ENCODE results near the gene EP400.
A peak's percentile ranks its signal among the peaks of the same experiment; 100 is the strongest.
"Not testable (repeated sequence)": the region's sequence is repeated elsewhere in the genome, so short reads cannot be mapped to it uniquely, and the experiment has no call there.

Gene EP400

DNA sequence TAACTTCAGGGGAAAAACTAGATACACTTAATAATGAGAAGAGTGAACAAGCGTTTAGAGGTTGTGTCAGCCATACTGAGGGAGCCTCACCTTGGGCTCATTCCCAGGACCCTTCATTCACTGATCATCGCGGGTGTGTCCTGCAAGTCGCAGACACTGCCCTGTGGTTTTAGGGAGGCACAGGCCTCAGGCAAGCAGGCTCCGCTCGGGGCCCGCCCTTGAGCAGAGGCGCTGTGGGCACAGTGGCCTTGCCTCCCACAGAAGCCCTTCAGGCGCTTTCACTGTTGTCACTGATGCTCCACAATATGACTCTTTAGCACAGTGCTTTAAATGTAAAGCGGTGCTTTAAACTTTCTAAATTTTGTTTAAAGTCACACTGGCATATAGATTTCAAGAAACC lies 127.0 kb downstream of the EP400 start:
- TF ChIP-seq, protein P1, sequence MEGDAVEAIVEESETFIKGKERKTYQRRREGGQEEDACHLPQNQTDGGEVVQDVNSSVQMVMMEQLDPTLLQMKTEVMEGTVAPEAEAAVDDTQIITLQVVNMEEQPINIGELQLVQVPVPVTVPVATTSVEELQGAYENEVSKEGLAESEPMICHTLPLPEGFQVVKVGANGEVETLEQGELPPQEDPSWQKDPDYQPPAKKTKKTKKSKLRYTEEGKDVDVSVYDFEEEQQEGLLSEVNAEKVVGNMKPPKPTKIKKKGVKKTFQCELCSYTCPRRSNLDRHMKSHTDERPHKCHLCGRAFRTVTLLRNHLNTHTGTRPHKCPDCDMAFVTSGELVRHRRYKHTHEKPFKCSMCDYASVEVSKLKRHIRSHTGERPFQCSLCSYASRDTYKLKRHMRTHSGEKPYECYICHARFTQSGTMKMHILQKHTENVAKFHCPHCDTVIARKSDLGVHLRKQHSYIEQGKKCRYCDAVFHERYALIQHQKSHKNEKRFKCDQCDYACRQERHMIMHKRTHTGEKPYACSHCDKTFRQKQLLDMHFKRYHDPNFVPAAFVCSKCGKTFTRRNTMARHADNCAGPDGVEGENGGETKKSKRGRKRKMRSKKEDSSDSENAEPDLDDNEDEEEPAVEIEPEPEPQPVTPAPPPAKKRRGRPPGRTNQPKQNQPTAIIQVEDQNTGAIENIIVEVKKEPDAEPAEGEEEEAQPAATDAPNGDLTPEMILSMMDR (IDR thresholded peaks at IDR 0.05; ENCODE audit: low read depth, low read length), result no peak

DNA sequence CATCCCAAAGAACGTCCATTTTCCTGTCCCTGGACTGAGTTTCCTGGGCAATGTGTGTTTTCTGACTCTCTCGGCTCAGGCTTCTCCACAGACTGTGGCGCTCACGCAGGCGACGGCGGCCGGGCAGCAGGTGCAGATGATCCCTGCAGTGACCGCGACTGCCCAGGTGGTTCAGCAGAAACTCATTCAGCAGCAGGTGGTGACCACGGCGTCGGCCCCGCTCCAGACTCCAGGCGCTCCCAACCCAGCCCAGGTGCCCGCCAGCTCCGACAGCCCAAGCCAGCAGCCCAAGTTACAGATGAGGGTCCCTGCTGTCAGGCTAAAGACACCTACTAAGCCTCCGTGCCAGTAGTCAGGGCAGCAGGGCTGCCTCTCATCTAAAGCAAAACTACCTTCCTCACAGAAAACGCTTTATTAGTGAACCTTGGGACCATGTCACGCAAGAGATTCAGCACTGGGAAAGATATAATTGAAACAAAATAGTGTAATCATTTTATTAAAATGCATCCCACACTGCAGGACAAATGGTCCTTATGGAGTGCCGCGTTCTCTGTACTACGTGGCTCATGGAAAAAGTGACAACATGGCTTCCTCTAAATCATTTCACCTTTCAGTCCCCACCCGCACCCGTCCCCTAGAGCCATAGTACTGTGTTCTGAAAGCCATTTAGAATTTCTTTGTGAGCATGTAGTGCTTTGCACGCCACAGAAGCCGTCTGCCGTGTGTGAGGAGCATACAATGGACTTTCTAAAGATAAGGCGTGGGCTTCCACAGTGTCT lies 127.8 kb downstream of the EP400 start:
- TF ChIP-seq, protein P1 (IDR thresholded peaks at IDR 0.05; ENCODE audit: low read depth, low read length), result no peak
- no peak overlapping the region for H3K4me3 ChIP-seq (replicated peaks in 1 of 2; ENCODE audit: low read depth in 2 of 2, low read length in 2 of 2)
- no peak for DNase-seq (ENCODE audit: low read depth in 2 of 2)

More for the DNA sequence above, 127.0 kb downstream of the EP400 start:
- H3K4me3 ChIP-seq (replicated peaks in 1 of 2; ENCODE audit: low read depth in 2 of 2, low read length in 2 of 2), result no peak overlapping the region
- DNase-seq (ENCODE audit: low read depth in 2 of 2), result no peak

DNA sequence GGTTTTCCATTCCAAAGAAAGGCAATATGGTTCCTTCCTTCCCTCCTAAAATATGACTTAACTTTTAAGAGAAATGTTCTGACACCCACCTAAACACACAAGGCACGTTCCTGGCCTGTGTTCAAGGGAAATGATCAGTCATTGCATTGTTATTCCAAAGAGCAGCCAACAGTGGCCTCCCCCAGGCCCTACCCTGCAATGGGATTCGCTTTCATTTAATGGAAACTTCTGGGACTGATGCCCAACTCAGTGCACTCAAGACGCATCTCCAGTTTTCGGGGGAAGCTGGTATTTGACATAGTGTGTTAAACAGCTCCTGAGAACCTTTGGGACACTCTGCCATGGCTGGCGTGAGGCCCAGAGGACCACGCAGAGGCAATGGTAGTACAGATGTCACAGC lies 128.4 kb downstream of the EP400 start:
- TF ChIP-seq, protein P1 (IDR thresholded peaks at IDR 0.05; ENCODE audit: low read depth, low read length), result no peak
- peak; percentile 86 to 91 for DNase-seq (ENCODE audit: low read depth in 2 of 2)

DNA sequence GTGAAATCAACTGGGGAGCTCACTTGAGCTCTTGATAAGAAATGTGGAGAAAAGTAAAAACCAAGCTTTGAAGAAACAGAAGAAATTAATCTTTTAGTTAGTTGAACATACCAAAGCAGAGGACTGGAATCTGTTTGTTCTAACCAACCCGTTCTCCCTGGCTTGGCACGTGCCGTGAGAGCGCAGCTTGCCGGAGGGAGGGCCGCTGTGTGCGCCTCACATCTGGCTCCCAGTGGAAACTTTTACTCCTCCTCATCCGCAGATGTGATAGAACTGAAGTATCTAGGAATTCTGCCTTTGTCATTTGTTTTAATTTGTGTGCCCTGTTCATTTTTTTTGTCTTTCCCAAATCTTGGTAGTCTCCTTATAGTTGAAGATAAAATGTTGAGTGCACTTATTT lies 129.5 kb downstream of the EP400 start:
- no peak overlapping the region for H3K4me3 ChIP-seq (replicated peaks in 1 of 2; ENCODE audit: low read depth in 2 of 2, low read length in 2 of 2)
- no peak for DNase-seq (ENCODE audit: low read depth in 2 of 2)
- TF ChIP-seq, protein P1 (IDR thresholded peaks at IDR 0.05; ENCODE audit: low read depth, low read length), result no peak

More for the DNA sequence above, 128.4 kb downstream of the EP400 start:
- H3K4me3 ChIP-seq (replicated peaks in 1 of 2; ENCODE audit: low read depth in 2 of 2, low read length in 2 of 2), result no peak overlapping the region

DNA sequence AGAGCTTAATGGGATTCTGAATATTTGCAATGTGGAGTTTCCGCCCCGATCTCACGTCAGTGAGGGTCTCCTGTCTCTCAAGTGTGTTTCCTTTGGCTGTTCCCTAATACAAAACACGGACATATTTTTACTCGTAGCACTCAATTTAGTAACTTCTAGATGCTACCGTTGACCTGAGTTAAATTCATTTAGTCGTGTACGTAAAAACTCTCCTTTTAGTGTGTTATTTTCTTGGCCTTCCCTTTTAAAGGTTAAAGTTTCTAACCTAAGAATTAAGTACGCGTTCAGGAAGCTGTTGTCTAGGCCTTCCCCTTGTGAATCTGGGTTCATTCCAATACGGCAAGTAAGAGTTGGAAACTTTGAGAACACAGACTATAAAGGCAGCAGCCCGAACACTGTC lies 130.0 kb downstream of the EP400 start:
- no peak overlapping the region for H3K4me3 ChIP-seq (replicated peaks in 1 of 2; ENCODE audit: low read depth in 2 of 2, low read length in 2 of 2)
- no peak for DNase-seq (ENCODE audit: low read depth in 2 of 2)
- TF ChIP-seq, protein P1 (IDR thresholded peaks at IDR 0.05; ENCODE audit: low read depth, low read length), result no peak

DNA sequence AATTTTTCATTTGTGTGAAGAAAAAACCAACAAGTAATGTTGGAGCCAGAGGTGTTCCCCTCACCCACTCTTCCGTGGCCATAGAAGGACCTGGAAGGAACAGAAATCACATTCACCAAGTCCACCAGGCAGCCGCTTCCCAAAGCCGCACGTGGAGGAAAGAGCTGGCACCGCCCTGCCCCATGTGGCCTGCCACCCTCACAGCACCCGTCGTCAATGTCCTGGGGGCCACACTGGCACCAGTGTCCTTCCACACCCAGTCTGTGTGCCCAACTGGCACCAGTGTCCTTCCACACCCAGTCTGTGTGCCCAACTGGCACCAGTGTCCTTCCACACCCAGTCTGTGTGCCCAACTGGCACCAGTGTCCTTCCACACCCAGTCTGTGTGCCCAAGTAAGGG lies 130.8 kb downstream of the EP400 start:
- DNase-seq (ENCODE audit: low read depth in 2 of 2); H3K4me3 ChIP-seq (replicated peaks in 1 of 2; ENCODE audit: low read depth in 2 of 2, low read length in 2 of 2): not testable (repeated sequence)

DNA sequence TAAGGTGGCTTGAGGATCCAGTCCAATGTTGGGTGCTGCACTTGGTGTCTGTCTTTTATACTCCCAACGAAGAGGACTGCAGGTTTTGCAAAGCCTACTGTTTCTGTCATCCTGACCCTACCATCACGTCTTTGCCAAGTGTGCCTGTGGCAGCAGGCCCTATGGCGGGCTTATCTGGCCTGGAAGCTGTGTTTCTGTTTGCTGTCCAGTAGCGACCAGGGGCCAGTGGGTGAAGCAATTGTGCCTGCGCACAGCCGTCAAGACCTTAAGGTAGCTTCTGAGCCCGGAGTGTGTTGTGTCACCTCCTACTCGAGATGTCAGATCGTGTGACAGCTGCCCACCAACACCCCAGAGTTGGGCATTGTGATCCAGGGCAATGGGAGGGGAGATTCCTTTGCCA lies 131.7 kb downstream of the EP400 start:
- DNase-seq (ENCODE audit: low read depth in 2 of 2), result no peak
- H3K4me3 ChIP-seq (replicated peaks in 1 of 2; ENCODE audit: low read depth in 2 of 2, low read length in 2 of 2), result no peak overlapping the region
- TF ChIP-seq, protein P1 (IDR thresholded peaks at IDR 0.05; ENCODE audit: low read depth, low read length), result no peak
